ENCODE data around the gene HAP1. TPM values are rescaled to one million over a fixed set of nuclear protein-coding genes. Genes with fewer than 3 reads are reported as not detected.
A peak's percentile ranks its signal among the peaks of the same experiment; 100 is the strongest.
"Not testable (repeated sequence)": the region's sequence is repeated elsewhere in the genome, so short reads cannot be mapped to it uniquely, and the experiment has no call there.

HAP1 gene
- total RNA-seq, 1 donor from 2014 or later = 0.45 TPM

DNA sequence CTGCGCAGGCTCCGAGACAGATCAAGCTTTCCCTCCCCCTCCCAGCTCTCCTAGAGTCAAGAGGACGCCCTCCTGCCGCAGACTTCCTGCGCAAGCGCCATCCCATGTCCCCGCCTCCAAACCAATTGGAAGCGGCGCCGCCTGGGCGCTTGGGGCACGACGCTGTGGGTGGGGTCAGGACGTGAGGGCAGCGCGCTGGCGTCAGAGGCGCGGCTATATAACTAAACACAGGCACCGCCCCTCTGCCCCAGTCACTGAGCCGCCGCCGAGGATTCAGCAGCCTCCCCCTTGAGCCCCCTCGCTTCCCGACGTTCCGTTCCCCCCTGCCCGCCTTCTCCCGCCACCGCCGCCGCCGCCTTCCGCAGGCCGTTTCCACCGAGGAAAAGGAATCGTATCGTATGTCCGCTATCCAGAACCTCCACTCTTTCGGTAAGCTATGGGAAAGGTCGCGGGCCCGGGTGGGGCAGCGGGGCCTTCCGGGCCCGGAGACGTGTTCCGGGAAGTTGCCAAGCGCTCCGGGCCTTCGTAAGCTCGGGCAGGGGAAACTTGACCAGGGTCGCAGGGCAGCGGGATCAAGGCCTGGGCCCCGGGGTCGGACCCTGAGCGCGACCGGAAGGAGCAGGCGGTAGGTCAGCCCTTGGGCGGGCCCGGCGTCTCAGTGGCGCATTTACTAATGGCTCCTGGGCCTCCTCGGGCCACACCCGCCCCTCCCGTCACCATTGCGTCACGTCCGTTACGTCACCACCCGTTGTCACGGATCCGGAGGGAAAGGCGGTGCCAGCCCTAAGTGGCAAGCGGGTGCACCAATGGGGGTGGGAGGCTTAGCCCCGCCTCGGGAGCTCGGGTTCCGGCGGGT lies 45.6 kb downstream of the HAP1 start, which contains the start of gene EIF1:
TSS of gene EIF1 (plus strand) at position 245 of the 856 bp plus-strand sequence. CDS start at position 399, 154 bp downstream.
- H3K4me3 ChIP-seq = peak within 1 kb of the TSS; percentile 91
- H3F3A ChIP-seq (ENCODE audit: low read depth) = peaks cover 53% of the 10 kb centered on the region
- peak within 1 kb of the TSS; percentile 58 for H2AFZ ChIP-seq (replicated peaks)
- Mint-ChIP-seq H3K27me3 (ENCODE audit: insufficient read depth, low read depth) (peaks cover under 1% of the 10 kb centered on the region), H3K36me3 (peaks cover 30% of the 10 kb centered on the region), H3K4me1 (peaks cover 15% of the 10 kb centered on the region), H3K27ac (peak within 1 kb of the TSS; percentile 94), H3K9me3 (no peaks in the 10 kb centered on the region), H3K4me3 (peak within 1 kb of the TSS; percentile 91)
- peaks cover 14% of the 10 kb centered on the region for H3K4me1 ChIP-seq
- H3K27ac ChIP-seq = peak within 1 kb of the TSS; percentile 94
- TF ChIP-seq, protein P1, sequence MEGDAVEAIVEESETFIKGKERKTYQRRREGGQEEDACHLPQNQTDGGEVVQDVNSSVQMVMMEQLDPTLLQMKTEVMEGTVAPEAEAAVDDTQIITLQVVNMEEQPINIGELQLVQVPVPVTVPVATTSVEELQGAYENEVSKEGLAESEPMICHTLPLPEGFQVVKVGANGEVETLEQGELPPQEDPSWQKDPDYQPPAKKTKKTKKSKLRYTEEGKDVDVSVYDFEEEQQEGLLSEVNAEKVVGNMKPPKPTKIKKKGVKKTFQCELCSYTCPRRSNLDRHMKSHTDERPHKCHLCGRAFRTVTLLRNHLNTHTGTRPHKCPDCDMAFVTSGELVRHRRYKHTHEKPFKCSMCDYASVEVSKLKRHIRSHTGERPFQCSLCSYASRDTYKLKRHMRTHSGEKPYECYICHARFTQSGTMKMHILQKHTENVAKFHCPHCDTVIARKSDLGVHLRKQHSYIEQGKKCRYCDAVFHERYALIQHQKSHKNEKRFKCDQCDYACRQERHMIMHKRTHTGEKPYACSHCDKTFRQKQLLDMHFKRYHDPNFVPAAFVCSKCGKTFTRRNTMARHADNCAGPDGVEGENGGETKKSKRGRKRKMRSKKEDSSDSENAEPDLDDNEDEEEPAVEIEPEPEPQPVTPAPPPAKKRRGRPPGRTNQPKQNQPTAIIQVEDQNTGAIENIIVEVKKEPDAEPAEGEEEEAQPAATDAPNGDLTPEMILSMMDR (IDR thresholded peaks at IDR 0.05) = no peak
- no peak for TF ChIP-seq EZH2phosphoT487 (IDR thresholded peaks at IDR 0.05)
- no peak for TF ChIP-seq EZH2 (IDR thresholded peaks at IDR 0.05)
- H4K20me1 ChIP-seq (ENCODE audit: low read depth) = peaks cover 34% of the 10 kb centered on the region
- no peaks in the 10 kb centered on the region for H3K9me3 ChIP-seq (ENCODE audit: low read depth)
- peak within 1 kb of the TSS; percentile 95 for H3K9ac ChIP-seq
- H3K36me3 ChIP-seq = peaks cover 14% of the 10 kb centered on the region
- peak; percentile 100 for DNase-seq (ENCODE audit: low spot score)
- peaks cover 29% of the 10 kb centered on the region for H3K79me2 ChIP-seq (ENCODE audit: low read depth)
- H3K4me2 ChIP-seq = peak within 1 kb of the TSS; percentile 87
- no peaks in the 10 kb centered on the region for H3K27me3 ChIP-seq

DNA sequence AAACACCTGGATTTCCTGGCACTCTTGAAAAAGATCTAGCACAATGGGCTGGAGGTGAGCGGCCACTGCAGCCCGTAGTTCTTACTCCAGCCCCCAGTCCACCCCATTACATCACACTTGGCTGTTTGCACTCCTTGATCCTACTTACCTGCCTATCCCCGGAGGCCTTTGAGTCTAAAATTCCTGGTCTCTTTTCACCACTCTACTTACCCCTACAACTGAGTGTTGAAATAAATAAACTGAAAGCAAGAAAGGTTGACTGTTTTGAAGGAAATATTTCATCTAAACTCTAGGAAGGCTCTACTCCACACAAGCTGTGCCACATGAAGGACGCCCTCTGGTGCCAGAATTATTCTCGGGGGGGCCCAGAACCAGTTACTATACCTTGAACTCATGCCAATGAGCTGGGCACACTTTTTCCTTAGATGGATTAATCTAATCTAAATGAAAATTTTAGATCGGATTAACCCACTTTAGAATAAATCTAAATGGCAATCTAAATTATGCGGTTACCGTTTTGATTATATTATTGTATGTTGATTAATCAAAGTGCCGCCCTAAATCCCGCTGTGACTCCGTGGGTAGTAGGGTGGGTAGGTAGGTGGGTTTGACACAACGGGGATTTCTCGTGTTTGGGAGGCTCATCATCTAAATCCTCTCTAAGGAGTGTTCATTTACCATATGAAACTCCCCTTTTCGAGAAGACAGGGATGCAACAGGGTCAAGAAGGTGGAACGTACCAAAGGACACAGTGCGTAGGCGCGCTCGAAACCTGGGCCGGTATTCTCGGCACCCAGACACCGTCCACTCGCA lies 46.4 kb downstream of the HAP1 start:
- Histone ChIP-seq H3F3A (ENCODE audit: low read depth) (peaks cover 45% of the 10 kb centered on the region), H4K20me1 (ENCODE audit: low read depth) (peaks cover 34% of the 10 kb centered on the region), H3K4me1 (peaks cover 19% of the 10 kb centered on the region), H3K36me3 (peaks cover 14% of the 10 kb centered on the region), H3K27ac (no peak overlapping the region), H3K27me3 (no peaks in the 10 kb centered on the region), H3K9ac (peak overlapping the region; percentile 7), H2AFZ (replicated peaks) (peak overlapping the region; percentile 58), H3K9me3 (ENCODE audit: low read depth) (no peaks in the 10 kb centered on the region), H3K4me2 (peak overlapping the region; percentile 87), H3K4me3 (peak overlapping the region; percentile 91), H3K79me2 (ENCODE audit: low read depth) (peaks cover 29% of the 10 kb centered on the region)
- Mint-ChIP-seq H3K9me3 (no peaks in the 10 kb centered on the region), H3K4me3 (peak overlapping the region; percentile 91), H3K36me3 (peaks cover 30% of the 10 kb centered on the region), H3K27ac (peak overlapping the region; percentile 38), H3K4me1 (peaks cover 24% of the 10 kb centered on the region), H3K27me3 (ENCODE audit: insufficient read depth, low read depth) (peaks cover 4% of the 10 kb centered on the region)
- DNase-seq (ENCODE audit: low spot score) = no peak
- no peak for TF ChIP-seq EZH2 (IDR thresholded peaks at IDR 0.05)
- no peak for TF ChIP-seq EZH2phosphoT487 (IDR thresholded peaks at IDR 0.05)
- TF ChIP-seq, protein P1 (IDR thresholded peaks at IDR 0.05) = peak; percentile 29

DNA sequence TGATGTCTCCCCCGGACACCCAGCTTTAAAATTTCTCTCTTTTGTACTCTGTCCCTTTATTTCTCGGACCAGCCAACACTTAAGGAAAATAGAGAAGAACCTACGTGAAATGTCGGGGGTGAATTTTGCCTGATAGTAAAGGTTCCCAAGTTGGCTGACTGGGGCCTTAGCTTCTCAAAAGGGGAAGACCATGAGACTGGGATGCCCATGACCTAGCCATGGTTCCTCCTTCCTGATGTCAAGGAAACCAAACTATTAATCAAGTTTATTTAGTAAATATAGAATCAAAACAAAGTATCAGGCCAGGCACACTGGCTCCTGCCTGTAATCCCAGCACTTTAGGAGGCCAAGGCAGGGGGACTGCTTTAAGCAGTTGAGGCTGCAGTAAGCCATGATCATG lies 48.2 kb downstream of the HAP1 start:
- no peak overlapping the region for H3K27ac ChIP-seq
- no peak for DNase-seq (ENCODE audit: low spot score)

DNA sequence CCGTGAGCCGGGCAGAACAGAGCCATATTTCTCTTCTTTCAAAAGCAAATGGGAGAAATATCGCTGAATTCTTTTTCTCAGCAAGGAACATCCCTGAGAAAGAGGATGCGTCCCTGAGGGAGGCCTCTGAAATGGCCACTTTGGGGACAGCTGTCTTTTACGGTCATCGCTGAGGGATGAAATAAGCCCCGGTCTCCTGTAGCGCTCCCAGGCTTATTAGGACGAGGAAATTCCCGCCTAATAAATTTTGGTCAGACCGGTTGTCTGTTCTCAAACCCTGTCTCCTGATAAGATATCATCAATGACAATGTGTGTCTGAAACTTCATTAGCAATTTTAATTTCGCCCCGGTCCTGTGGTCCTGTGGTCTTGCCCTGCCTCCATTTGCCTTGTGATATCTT lies 48.7 kb downstream of the HAP1 start:
- not testable (repeated sequence) for DNase-seq (ENCODE audit: low spot score)

More for the DNA sequence above, 48.2 kb downstream of the HAP1 start:
- H3K4me3 Mint-ChIP-seq = no peak overlapping the region
- no peaks in the 10 kb centered on the region for H3K9me3 ChIP-seq (ENCODE audit: low read depth)
- H3F3A ChIP-seq (ENCODE audit: low read depth) = peaks cover 27% of the 10 kb centered on the region
- no peaks in the 10 kb centered on the region for H3K27me3 ChIP-seq
- peaks cover 23% of the 10 kb centered on the region for H3K79me2 ChIP-seq (ENCODE audit: low read depth)
- H3K9me3 Mint-ChIP-seq = no peaks in the 10 kb centered on the region
- no peak overlapping the region for H2AFZ ChIP-seq (replicated peaks)
- no peak overlapping the region for H3K27ac Mint-ChIP-seq
- peaks cover 4% of the 10 kb centered on the region for H3K27me3 Mint-ChIP-seq (ENCODE audit: insufficient read depth, low read depth)
- TF ChIP-seq EZH2phosphoT487 (IDR thresholded peaks at IDR 0.05) (no peak), EZH2 (IDR thresholded peaks at IDR 0.05) (no peak)
- TF ChIP-seq, protein P1 (IDR thresholded peaks at IDR 0.05) = no peak
- no peak overlapping the region for H3K4me2 ChIP-seq
- peaks cover 23% of the 10 kb centered on the region for H4K20me1 ChIP-seq (ENCODE audit: low read depth)
- H3K9ac ChIP-seq = no peak overlapping the region
- peaks cover 13% of the 10 kb centered on the region for H3K36me3 ChIP-seq
- peaks cover 19% of the 10 kb centered on the region for H3K4me1 ChIP-seq
- H3K4me1 Mint-ChIP-seq = peaks cover 29% of the 10 kb centered on the region
- no peak overlapping the region for H3K4me3 ChIP-seq
- H3K36me3 Mint-ChIP-seq = peaks cover 16% of the 10 kb centered on the region

More for the DNA sequence above, 48.7 kb downstream of the HAP1 start:
- peaks cover 29% of the 10 kb centered on the region for H3K4me1 Mint-ChIP-seq
- H3K4me2 ChIP-seq; H3K9me3 ChIP-seq (ENCODE audit: low read depth); H2AFZ ChIP-seq (replicated peaks); H3K27me3 Mint-ChIP-seq (ENCODE audit: insufficient read depth, low read depth); H3K27me3 ChIP-seq; H3K9me3 Mint-ChIP-seq; H3K4me3 ChIP-seq; H3K9ac ChIP-seq; H3K27ac ChIP-seq; H3K4me3 Mint-ChIP-seq; H3K36me3 ChIP-seq; H3K27ac Mint-ChIP-seq: not testable (repeated sequence)
- Histone ChIP-seq H3K79me2 (ENCODE audit: low read depth) (peaks cover 18% of the 10 kb centered on the region), H4K20me1 (ENCODE audit: low read depth) (peaks cover 18% of the 10 kb centered on the region), H3K4me1 (peaks cover 20% of the 10 kb centered on the region), H3F3A (ENCODE audit: low read depth) (peaks cover 22% of the 10 kb centered on the region)
- H3K36me3 Mint-ChIP-seq = peaks cover 11% of the 10 kb centered on the region
